GM19099 (cell line): ENCODE measurements around the gene DIP2B.

Experiments
- POLR2A ChIP-seq: IDR thresholded peaks from 3 replicates; pipeline ENCODE4 v1.6.1; 2011; ENCODE audit warnings: low read depth; ENCODE audit not compliant: insufficient read length; ENCODE audit errors: extremely low read depth

Gene DIP2B

GRCh38 chr12:50778663-50779590 lies 274.1 kb downstream of the DIP2B start:
- no peak for TF ChIP-seq POLR2A

GRCh38 chr12:50780013-50780412 lies 275.2 kb downstream of the DIP2B start:
- TF ChIP-seq POLR2A = no peak

GRCh38 chr12:50784501-50784900 lies 279.7 kb downstream of the DIP2B start:
- TF ChIP-seq POLR2A = no peak

- TF ChIP-seq POLR2A = no peak
Observed at GRCh38 chr12:50785406-50786001, 280.7 kb downstream of the DIP2B start.

GRCh38 chr12:50786498-50787231 lies 281.9 kb downstream of the DIP2B start:
- no peak for TF ChIP-seq POLR2A

GRCh38 chr12:50787618-50788017 lies 282.8 kb downstream of the DIP2B start:
- no peak for TF ChIP-seq POLR2A

- TF ChIP-seq POLR2A = no peak
Observed at GRCh38 chr12:50788561-50788960, 283.8 kb downstream of the DIP2B start.

- no peak for TF ChIP-seq POLR2A
Observed at GRCh38 chr12:50790081-50790480, 285.3 kb downstream of the DIP2B start.
